ENCODE results near the gene FOXF1. TPM values are rescaled to one million over a fixed set of nuclear protein-coding genes. Genes with fewer than 3 reads are reported as not detected.

FOXF1 gene
- total RNA-seq, 1 donor from 2014 or later = 0.33 TPM

DNA sequence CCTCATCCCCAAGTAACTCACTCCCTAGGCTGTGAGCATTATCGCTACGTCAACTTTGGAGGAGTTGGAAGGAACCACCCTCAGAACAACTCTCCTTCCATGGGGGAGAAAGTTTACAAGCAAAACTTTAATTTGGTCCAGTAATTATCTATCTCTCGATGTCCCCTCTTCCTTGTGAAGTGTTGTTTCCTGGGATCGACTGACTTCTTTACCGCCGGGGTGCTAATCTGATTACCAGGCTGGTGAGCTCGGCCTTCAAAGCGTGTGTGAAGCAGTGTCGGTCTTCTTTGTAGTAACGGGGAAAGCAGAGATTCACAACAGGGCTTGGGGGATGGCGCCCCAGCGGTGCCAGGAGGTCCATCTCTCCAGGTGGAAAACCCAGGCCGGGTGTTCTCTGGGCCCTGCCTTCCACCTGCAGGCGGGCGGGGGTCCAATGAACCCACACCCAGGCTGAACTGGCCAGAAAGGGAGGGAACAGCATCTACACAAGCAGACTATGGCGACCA lies 14.5 kb upstream of the FOXF1 start:
- no peak for TF ChIP-seq CTCF (IDR thresholded peaks at IDR 0.05; ENCODE audit: borderline replicate concordance)
- Histone ChIP-seq H3K9me3 (replicated peaks) (no peaks in the 10 kb centered on the region), H3K27ac (replicated peaks) (no peak overlapping the region), H3K27me3 (ENCODE audit: low read depth) (peaks cover 100% of the 10 kb centered on the region), H3K4me3 (no peak overlapping the region), H3K4me1 (peaks cover 33% of the 10 kb centered on the region), H3K36me3 (no peaks in the 10 kb centered on the region)
- DNase-seq = no peak
- intact Hi-C loops (cut with micrococcal nuclease) = no loop called here

- Histone ChIP-seq H3K27me3 (ENCODE audit: low read depth) (peaks cover 100% of the 10 kb centered on the region), H3K27ac (replicated peaks) (no peak overlapping the region), H3K4me1 (peaks cover 33% of the 10 kb centered on the region), H3K36me3 (no peaks in the 10 kb centered on the region), H3K4me3 (no peak overlapping the region), H3K9me3 (replicated peaks) (no peaks in the 10 kb centered on the region)
- no peak for DNase-seq
- intact Hi-C loops (cut with micrococcal nuclease) = no loop called here
- TF ChIP-seq CTCF (IDR thresholded peaks at IDR 0.05; ENCODE audit: borderline replicate concordance) = no peak
Measured at GRCh38 chr16:86496262-86496928, 13.9 kb upstream of the FOXF1 start.

DNA sequence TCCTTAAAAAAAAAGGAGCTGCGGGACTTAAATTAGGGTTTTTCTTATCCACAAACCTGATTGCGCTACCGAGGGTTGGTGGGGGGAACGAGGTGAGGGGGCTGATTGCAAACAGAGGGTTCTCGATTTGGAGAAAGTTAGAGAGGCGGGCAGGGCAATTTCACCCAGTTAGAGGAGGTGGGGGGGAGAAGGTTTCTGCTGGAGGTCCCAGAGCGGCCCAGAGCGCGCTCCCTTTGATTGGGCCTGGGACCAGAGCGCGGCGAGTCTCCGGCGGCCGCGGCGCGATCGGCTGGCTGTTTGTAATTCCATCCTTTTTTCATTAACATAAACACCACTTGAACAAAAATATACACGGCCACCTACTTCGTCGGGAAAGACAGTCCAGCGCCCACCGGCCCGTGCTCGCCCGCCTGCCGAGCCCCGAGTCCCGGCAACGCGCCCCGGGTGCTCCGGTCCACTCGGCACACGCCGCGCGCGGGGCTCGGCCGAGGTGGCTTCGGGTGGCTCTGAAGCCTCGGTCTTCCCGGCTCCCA lies 13.3 kb upstream of the FOXF1 start:
- Histone ChIP-seq H3K9me3 (replicated peaks) (no peaks in the 10 kb centered on the region), H3K36me3 (no peaks in the 10 kb centered on the region), H3K27ac (replicated peaks) (no peak overlapping the region), H3K4me3 (no peak overlapping the region), H3K27me3 (ENCODE audit: low read depth) (peaks cover 100% of the 10 kb centered on the region), H3K4me1 (peaks cover 33% of the 10 kb centered on the region)
- intact Hi-C loops (cut with micrococcal nuclease) = no loop called here
- TF ChIP-seq CTCF (IDR thresholded peaks at IDR 0.05; ENCODE audit: borderline replicate concordance) = no peak
- DNase-seq = no peak

DNA sequence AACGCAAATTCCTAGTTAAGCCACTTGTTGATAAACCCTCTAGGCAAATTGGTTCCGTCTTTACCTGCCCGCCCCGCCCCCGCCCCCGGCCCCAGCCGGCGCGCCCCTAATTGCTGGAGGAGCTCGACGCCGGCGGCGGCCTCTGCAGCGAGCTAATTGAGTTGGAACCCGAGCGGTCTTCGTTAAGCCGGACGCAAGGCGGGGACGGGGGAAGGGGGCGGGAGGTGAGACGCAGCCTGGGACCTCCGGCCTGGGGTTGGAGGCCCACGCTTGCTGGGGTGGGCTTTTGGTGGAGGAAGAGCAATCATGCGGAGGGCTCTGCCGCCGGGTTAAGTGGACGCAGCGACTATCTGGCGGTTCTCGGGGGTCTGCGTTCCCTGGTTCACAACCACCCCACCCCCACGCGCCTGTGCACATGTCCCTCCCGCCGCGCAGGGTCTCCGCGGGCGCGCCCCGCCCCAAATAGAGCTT lies 12.7 kb upstream of the FOXF1 start:
- no peak for DNase-seq
- Histone ChIP-seq H3K9me3 (replicated peaks) (no peaks in the 10 kb centered on the region), H3K36me3 (no peaks in the 10 kb centered on the region), H3K4me3 (no peak overlapping the region), H3K4me1 (peaks cover 33% of the 10 kb centered on the region), H3K27ac (replicated peaks) (no peak overlapping the region), H3K27me3 (ENCODE audit: low read depth) (peaks cover 100% of the 10 kb centered on the region)
- intact Hi-C loops (cut with micrococcal nuclease) = no loop called here
- TF ChIP-seq CTCF (IDR thresholded peaks at IDR 0.05; ENCODE audit: borderline replicate concordance) = no peak

DNA sequence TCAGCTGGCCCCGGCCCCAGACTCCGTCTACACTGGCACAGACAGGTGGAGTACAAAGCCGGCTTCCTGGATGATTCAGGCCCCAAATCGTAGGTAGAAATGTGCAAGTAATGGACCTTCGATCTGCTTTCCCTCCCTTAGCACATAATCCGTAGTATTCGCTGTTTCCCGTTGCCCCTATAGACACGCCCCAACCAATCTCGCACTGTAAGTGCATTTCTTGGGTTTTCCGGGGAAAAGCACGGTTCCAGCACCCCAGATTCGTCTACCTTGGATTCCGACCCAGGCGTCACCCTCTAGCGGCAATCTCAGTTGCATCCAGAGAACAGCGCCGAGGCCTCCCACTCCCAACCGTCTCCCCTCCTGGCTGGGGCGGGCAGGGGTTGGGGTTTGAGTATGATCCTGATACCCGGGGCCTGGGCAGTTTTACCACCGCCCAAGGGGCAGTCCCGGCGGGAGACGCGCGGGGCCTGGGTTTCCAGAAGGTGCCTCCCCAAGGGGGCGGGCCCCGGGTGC lies 12.1 kb upstream of the FOXF1 start:
- DNase-seq = no peak
- Histone ChIP-seq H3K27me3 (ENCODE audit: low read depth) (peaks cover 100% of the 10 kb centered on the region), H3K36me3 (no peaks in the 10 kb centered on the region), H3K27ac (replicated peaks) (no peak overlapping the region), H3K4me3 (no peak overlapping the region), H3K9me3 (replicated peaks) (no peaks in the 10 kb centered on the region), H3K4me1 (peaks cover 33% of the 10 kb centered on the region)
- intact Hi-C loops (cut with micrococcal nuclease) = no loop called here
- no peak for TF ChIP-seq CTCF (IDR thresholded peaks at IDR 0.05; ENCODE audit: borderline replicate concordance)
